ENCODE data around the gene SAMD9. TPM values are rescaled to one million over a fixed set of nuclear protein-coding genes. Genes with fewer than 3 reads are reported as not detected.
A peak's percentile ranks its signal among the peaks of the same experiment; 100 is the strongest.
"Not testable (repeated sequence)": the region's sequence is repeated elsewhere in the genome, so short reads cannot be mapped to it uniquely, and the experiment has no call there.

Gene SAMD9
- total RNA-seq, 1 donor from 2014 or later: 0.24 TPM

DNA sequence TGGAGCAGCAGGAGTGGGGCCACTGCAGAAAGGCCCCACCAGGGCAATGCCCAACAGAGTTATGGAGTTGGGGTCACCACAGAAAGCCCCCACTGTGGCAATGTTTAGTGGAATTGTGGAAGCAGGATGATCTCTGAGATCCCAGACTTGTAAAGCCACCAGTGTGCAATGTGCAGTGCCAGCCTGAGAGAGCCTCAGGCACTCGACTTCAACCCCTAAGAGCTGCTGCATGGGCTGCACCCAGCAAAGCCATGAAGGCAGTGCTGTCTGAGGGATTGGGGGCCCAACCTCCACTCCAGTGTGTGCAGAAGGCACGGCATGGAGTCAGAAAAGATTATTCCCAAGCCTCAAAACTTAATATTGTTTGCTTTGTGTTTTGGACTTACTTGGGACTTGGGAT, 20.4 kb downstream of the SAMD9 start:
- no peak for DNase-seq (ENCODE audit: low spot score, unreplicated experiment)
- TF ChIP-seq, protein P1, sequence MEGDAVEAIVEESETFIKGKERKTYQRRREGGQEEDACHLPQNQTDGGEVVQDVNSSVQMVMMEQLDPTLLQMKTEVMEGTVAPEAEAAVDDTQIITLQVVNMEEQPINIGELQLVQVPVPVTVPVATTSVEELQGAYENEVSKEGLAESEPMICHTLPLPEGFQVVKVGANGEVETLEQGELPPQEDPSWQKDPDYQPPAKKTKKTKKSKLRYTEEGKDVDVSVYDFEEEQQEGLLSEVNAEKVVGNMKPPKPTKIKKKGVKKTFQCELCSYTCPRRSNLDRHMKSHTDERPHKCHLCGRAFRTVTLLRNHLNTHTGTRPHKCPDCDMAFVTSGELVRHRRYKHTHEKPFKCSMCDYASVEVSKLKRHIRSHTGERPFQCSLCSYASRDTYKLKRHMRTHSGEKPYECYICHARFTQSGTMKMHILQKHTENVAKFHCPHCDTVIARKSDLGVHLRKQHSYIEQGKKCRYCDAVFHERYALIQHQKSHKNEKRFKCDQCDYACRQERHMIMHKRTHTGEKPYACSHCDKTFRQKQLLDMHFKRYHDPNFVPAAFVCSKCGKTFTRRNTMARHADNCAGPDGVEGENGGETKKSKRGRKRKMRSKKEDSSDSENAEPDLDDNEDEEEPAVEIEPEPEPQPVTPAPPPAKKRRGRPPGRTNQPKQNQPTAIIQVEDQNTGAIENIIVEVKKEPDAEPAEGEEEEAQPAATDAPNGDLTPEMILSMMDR (IDR thresholded peaks at IDR 0.05; ENCODE audit: unreplicated experiment): no peak
- Mint-ChIP-seq H3K36me3 (ENCODE audit: insufficient read depth) (no peaks in the 10 kb centered on the region), H3K4me1 (ENCODE audit: low read depth) (no peaks in the 10 kb centered on the region), H3K4me3 (ENCODE audit: low read depth) (no peak overlapping the region), H3K27ac (no peak overlapping the region), H3K27me3 (peaks cover 27% of the 10 kb centered on the region), H3K9me3 (ENCODE audit: low read depth) (no peaks in the 10 kb centered on the region)

DNA sequence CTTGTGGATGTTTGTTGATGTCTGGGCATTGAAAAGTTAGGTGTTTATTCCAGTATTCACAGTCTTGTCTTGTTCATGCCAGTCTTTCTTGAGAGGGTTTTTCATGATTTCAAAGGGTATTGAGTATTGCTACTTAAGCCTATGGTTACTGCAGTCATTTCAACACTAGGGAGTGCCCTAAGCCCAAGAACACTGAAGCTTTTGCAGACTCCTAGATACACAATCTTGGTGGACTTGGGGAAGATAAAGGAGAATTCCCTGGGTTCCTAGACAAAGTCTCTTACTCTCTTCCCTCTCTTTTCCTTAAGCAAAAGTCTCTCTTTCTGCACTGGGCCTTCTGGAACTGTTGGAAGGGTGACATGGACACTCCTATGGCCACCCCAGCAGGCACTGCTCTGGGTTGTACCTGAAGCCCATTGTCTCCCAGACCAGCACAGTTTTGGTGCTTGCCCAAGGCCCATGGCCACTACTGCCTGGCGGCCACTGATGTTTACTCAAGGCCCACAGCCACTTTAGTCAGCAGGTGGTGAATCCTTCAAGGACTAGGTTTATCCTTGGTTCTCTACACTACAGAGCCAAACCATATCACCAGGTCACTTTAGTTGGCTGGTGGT, 24.9 kb downstream of the SAMD9 start:
- H3K4me3 Mint-ChIP-seq (ENCODE audit: low read depth): no peak overlapping the region
- no peak overlapping the region for H3K27ac Mint-ChIP-seq
- no peaks in the 10 kb centered on the region for H3K4me1 Mint-ChIP-seq (ENCODE audit: low read depth)
- DNase-seq (ENCODE audit: low spot score, unreplicated experiment): no peak
- peaks cover 40% of the 10 kb centered on the region for H3K27me3 Mint-ChIP-seq
- H3K36me3 Mint-ChIP-seq (ENCODE audit: insufficient read depth): no peaks in the 10 kb centered on the region
- TF ChIP-seq, protein P1 (IDR thresholded peaks at IDR 0.05; ENCODE audit: unreplicated experiment): peak; percentile 33
- peaks cover 5% of the 10 kb centered on the region for H3K9me3 Mint-ChIP-seq (ENCODE audit: low read depth)

- not testable (repeated sequence) for H3K27ac Mint-ChIP-seq; H3K36me3 Mint-ChIP-seq (ENCODE audit: insufficient read depth); H3K9me3 Mint-ChIP-seq (ENCODE audit: low read depth); H3K27me3 Mint-ChIP-seq; DNase-seq (ENCODE audit: low spot score, unreplicated experiment); H3K4me1 Mint-ChIP-seq (ENCODE audit: low read depth); H3K4me3 Mint-ChIP-seq (ENCODE audit: low read depth)
Observed at GRCh38 chr7:93073357-93073756, 44.4 kb downstream of the SAMD9 start.

- H3K27ac Mint-ChIP-seq: no peak overlapping the region
Observed at GRCh38 chr7:93062599-93062998, 55.2 kb downstream of the SAMD9 start.

DNA sequence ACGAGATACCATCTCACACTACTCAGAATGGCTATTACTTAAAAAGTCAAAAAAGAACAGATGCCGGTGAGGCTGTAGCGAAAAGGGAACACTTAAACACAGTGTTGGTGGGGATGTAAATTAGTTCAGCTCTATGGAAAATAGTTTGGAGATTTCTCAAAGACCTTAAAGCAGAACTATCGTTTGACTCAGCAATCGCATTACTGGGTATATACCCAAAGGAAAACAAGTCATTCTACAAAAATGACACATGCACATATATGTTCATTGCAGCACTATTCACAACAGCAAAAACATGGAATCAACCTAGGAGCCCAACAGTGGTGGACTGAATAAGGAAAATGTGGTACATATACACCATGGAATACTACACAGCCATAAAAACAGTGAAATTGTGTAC, 56.9 kb downstream of the SAMD9 start:
- no peaks in the 10 kb centered on the region for H3K9me3 Mint-ChIP-seq (ENCODE audit: low read depth)
- H3K27ac Mint-ChIP-seq: no peak overlapping the region
- no peak for DNase-seq (ENCODE audit: low spot score, unreplicated experiment)
- no peak overlapping the region for H3K4me3 Mint-ChIP-seq (ENCODE audit: low read depth)
- peaks cover 3% of the 10 kb centered on the region for H3K27me3 Mint-ChIP-seq
- no peaks in the 10 kb centered on the region for H3K36me3 Mint-ChIP-seq (ENCODE audit: insufficient read depth)
- H3K4me1 Mint-ChIP-seq (ENCODE audit: low read depth): no peaks in the 10 kb centered on the region
- TF ChIP-seq, protein P1 (IDR thresholded peaks at IDR 0.05; ENCODE audit: unreplicated experiment): no peak

More at GRCh38 chr7:93062599-93062998, 55.2 kb downstream of the SAMD9 start:
- Mint-ChIP-seq H3K27me3 (peaks cover 3% of the 10 kb centered on the region), H3K36me3 (ENCODE audit: insufficient read depth) (no peaks in the 10 kb centered on the region), H3K9me3 (ENCODE audit: low read depth) (peaks cover 6% of the 10 kb centered on the region), H3K4me1 (ENCODE audit: low read depth) (no peaks in the 10 kb centered on the region), H3K4me3 (ENCODE audit: low read depth) (no peak overlapping the region)
- no peak for DNase-seq (ENCODE audit: low spot score, unreplicated experiment)
- TF ChIP-seq, protein P1 (IDR thresholded peaks at IDR 0.05; ENCODE audit: unreplicated experiment): no peak

DNA sequence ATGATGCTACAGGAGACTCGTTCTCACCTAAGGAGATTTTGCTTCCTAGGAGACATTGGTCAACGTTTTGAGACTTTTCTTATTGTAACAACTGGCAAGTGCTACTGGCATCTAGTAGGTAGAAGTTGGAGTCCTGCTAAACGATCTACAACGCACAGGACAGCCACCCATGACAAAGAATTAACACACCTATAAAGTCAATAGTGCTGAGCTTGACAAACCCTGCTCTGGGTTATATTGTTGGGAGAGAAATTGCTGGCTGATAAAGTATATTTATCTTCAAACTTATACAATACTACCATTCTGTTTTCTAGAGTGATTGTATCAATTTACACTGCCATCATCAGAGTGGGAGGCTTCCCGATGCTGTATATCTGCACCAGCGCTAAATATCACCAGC, 57.8 kb downstream of the SAMD9 start:
- Mint-ChIP-seq H3K27ac (no peak overlapping the region), H3K27me3 (peaks cover 3% of the 10 kb centered on the region), H3K36me3 (ENCODE audit: insufficient read depth) (no peaks in the 10 kb centered on the region), H3K9me3 (ENCODE audit: low read depth) (no peaks in the 10 kb centered on the region), H3K4me3 (ENCODE audit: low read depth) (no peak overlapping the region), H3K4me1 (ENCODE audit: low read depth) (no peaks in the 10 kb centered on the region)
- TF ChIP-seq, protein P1 (IDR thresholded peaks at IDR 0.05; ENCODE audit: unreplicated experiment): no peak
- DNase-seq (ENCODE audit: low spot score, unreplicated experiment): no peak

- not testable (repeated sequence) for H3K36me3 Mint-ChIP-seq (ENCODE audit: insufficient read depth); H3K4me1 Mint-ChIP-seq (ENCODE audit: low read depth); H3K4me3 Mint-ChIP-seq (ENCODE audit: low read depth); DNase-seq (ENCODE audit: low spot score, unreplicated experiment); H3K9me3 Mint-ChIP-seq (ENCODE audit: low read depth); H3K27ac Mint-ChIP-seq
- peaks cover 15% of the 10 kb centered on the region for H3K27me3 Mint-ChIP-seq
Observed at GRCh38 chr7:93056621-93057020, 61.2 kb downstream of the SAMD9 start.

Data from progenitor cell of endocrine pancreas (in vitro differentiated cells).